HCT116 (cell line): Measurements from ENCODE around the gene MAP7. TPM values are rescaled to one million over a fixed set of nuclear protein-coding genes. Genes with fewer than 3 reads are reported as not detected.

Source experiments
- ATAC-seq: fragments of 200-7000 bp; cut with Tn5 transposase; 2 replicates; pipeline ENCODE4 v1.9.1; 2020; ENCODE audit warnings: mild to moderate bottlenecking, moderate library complexity
- BruUV-seq: library from RNA; stranded (reverse); fragments of 400-500 nt; replicated peaks from 2 replicates; lab custom pipeline; 2021; lab: Mats Ljungman, UMichigan
- CTCF ChIA-PET: fragments of 300-600 bp; sonication (Branson Sonifier 250); formaldehyde crosslinking; loops from one replicate; lab custom pipeline; 2021; ENCODE audit warnings: antibody characterized with exemption; lab: Charles Lee
- POLR2A ChIA-PET: fragments of 300-600, 350-600 bp; sonication (Branson Sonifier 250); formaldehyde crosslinking; loops from one replicate; lab custom pipeline; 2021; ENCODE audit warnings: antibody characterized with exemption; lab: Charles Lee
- RAD21 ChIA-PET, 2 experiments: fragments of 300-600 bp; sonication (Branson Sonifier 250); formaldehyde crosslinking; loops; one replicate each; lab custom pipeline; 2023; ENCODE audit warnings: low total read pairs in 2 of 2; ENCODE audit not compliant: uncharacterized antibody in 2 of 2, unreplicated experiment in 2 of 2, low non-redundant PET in 1 of 2; lab: Charles Lee
- DNase-seq: peaks from one replicate; pipeline ENCODE4 v3.0.0-alpha.2; 2010; ENCODE audit warnings: low read depth, low spot score
- H2AFZ ChIP-seq: fragments of 200-600 bp; shearing (Covaris generic), sonication (generic); 2 replicates; pipeline ENCODE4 v1.6.1; 2017; ENCODE audit warnings: low read depth, mixed run types, mixed read lengths, antibody characterized with exemption, low read length; ENCODE audit not compliant: poor library complexity, severe bottlenecking
- H3K27ac ChIP-seq: 2 replicates; pipeline ENCODE4 v1.5.1; 2012; ENCODE audit warnings: low read depth, low read length
- H3K27me3 ChIP-seq: fragments of 200-600 bp; sonication (generic); 2 replicates; pipeline ENCODE4 v1.6.1; 2016; ENCODE audit warnings: mixed run types, low read length, mixed read lengths; ENCODE audit not compliant: insufficient read depth
- H3K36me3 ChIP-seq, 2 experiments: fragments of 200-500 bp in 1 of 2; fragments of 200-600 bp in 1 of 2; sonication (Bioruptor generic) in 1 of 2; sonication (generic) in 1 of 2; 2 replicates each; pipeline versions ENCODE4 v1.5.1 to v1.6.1; 2014 to 2016; ENCODE audit warnings: low read length in 2 of 2, inconsistent platforms in 1 of 2, mixed read lengths in 1 of 2, mixed run types in 1 of 2; ENCODE audit not compliant: insufficient read depth in 2 of 2, control insufficient read depth in 1 of 2
- H3K4me1 ChIP-seq, 2 experiments: fragments of 200-600 bp in 1 of 2; sonication (generic) in 1 of 2; 2 replicates each; pipeline versions ENCODE4 v1.5.1 to v1.6.1; 2012 to 2017; ENCODE audit warnings: low read length in 2 of 2, inconsistent platforms in 1 of 2, mild to moderate bottlenecking in 1 of 2, mixed read lengths in 1 of 2, mixed run types in 1 of 2, moderate library complexity in 1 of 2; ENCODE audit not compliant: insufficient read depth in 2 of 2, control insufficient read depth in 1 of 2
- H3K4me2 ChIP-seq: fragments of 200-600 bp; sonication (generic); 2 replicates; pipeline ENCODE4 v1.6.1; 2017; ENCODE audit warnings: mixed run types, low read length, mixed read lengths
- H3K4me3 ChIP-seq, 2 experiments: fragments of 200-600 bp in 1 of 2; sonication (generic) in 1 of 2; replicated peaks in 1 of 2; 2 replicates each; pipeline ENCODE4 v1.5.1; 2011 to 2016; ENCODE audit warnings: low read length in 2 of 2, control low read depth in 1 of 2, low read depth in 1 of 2, mild to moderate bottlenecking in 1 of 2, mixed read lengths in 1 of 2, mixed run types in 1 of 2
- H3K79me2 ChIP-seq: fragments of 200-600 bp; sonication (generic); 2 replicates; pipeline ENCODE4 v1.6.1; 2017; ENCODE audit warnings: mild to moderate bottlenecking, mixed run types, low read length, moderate library complexity, mixed read lengths; ENCODE audit not compliant: insufficient read depth
- H3K9ac ChIP-seq: fragments of 200-600 bp; sonication (generic); 2 replicates; pipeline ENCODE4 v1.6.1; 2016; ENCODE audit warnings: low read length, mixed read lengths
- H3K9me2 ChIP-seq: fragments of 200-600 bp; sonication (generic), shearing (Covaris generic); 2 replicates; pipeline ENCODE4 v1.6.1; 2017; ENCODE audit warnings: mixed run types, mild to moderate bottlenecking, moderate library complexity; ENCODE audit not compliant: insufficient read depth
- H3K9me3 ChIP-seq, 2 experiments: fragments of 200-500 bp in 1 of 2; fragments of 200-600 bp in 1 of 2; sonication (Bioruptor generic) in 1 of 2; sonication (generic) in 1 of 2; 2 replicates each; pipeline ENCODE4 v1.6.1; 2014 to 2017; ENCODE audit warnings: low read length in 2 of 2, mixed read lengths in 2 of 2, inconsistent platforms in 1 of 2, low read depth in 1 of 2, mild to moderate bottlenecking in 1 of 2, mixed run types in 1 of 2, moderate library complexity in 1 of 2; ENCODE audit not compliant: control insufficient read depth in 1 of 2, insufficient read depth in 1 of 2
- H4K20me1 ChIP-seq: fragments of 200-600 bp; sonication (generic), shearing (Covaris generic); 2 replicates; pipeline ENCODE4 v1.6.1; 2017; ENCODE audit warnings: mixed run types, mild to moderate bottlenecking, moderate library complexity; ENCODE audit not compliant: insufficient read depth
- CBX3 ChIP-seq: IDR thresholded peaks from 2 replicates; pipeline ENCODE4 v1.6.1; 2012; ENCODE audit warnings: low read depth
- CTCF ChIP-seq, 3 experiments: fragments of 200-600 bp in 1 of 3; sonication (generic) in 1 of 3; IDR thresholded peaks in 2 of 3; conservative IDR thresholded peaks in 1 of 3; 2 replicates each; pipeline ENCODE4 v1.5.1; 2012 to 2017; ENCODE audit warnings: low read depth in 2 of 3, low read length in 2 of 3, antibody characterized with exemption in 1 of 3, borderline replicate concordance in 1 of 3, control low read depth in 1 of 3, mild to moderate bottlenecking in 1 of 3, mixed read lengths in 1 of 3, mixed run types in 1 of 3, moderate library complexity in 1 of 3; ENCODE audit not compliant: insufficient read depth in 1 of 3
- ELF1 ChIP-seq: IDR thresholded peaks from 2 replicates; pipeline ENCODE4 v1.6.1; 2012; ENCODE audit warnings: low read depth, borderline replicate concordance
- JUND ChIP-seq: IDR thresholded peaks from 2 replicates; pipeline ENCODE4 v1.6.1; 2012
- MAX ChIP-seq: IDR thresholded peaks from 2 replicates; pipeline ENCODE4 v1.6.1; 2012
- REST ChIP-seq: IDR thresholded peaks from 2 replicates; pipeline ENCODE4 v1.6.1; 2012; ENCODE audit warnings: low read depth
- SIN3A ChIP-seq: IDR thresholded peaks from 2 replicates; pipeline ENCODE4 v1.6.1; 2012; ENCODE audit warnings: low read depth
- SRF ChIP-seq: IDR thresholded peaks from 2 replicates; pipeline ENCODE4 v1.6.1; 2012; ENCODE audit warnings: low read depth
- ZNF274 ChIP-seq: fragments of 200-500 bp; sonication (Bioruptor generic); IDR thresholded peaks from 2 replicates; pipeline ENCODE4 v1.6.1; 2014; ENCODE audit warnings: mild to moderate bottlenecking, low read depth, low read length, inconsistent platforms
- intact Hi-C: fragments of 100-400 bp; cut with micrococcal nuclease; formaldehyde crosslinking; loops from 2 replicates; pipeline ENCODE4 v1.10.0; 2022
- total RNA-seq: library from RNA; stranded (reverse); gene quantifications from one replicate; pipeline ENCODE4 v1.2.1, GENCODE V29; 2021; ENCODE audit not compliant: unreplicated experiment

Gene MAP7
- total RNA-seq, 1 experiment from 2014 or later, result 35.5 TPM

- H3K9me2 ChIP-seq, result no peaks in the 10 kb centered on the region
- TF ChIP-seq REST (no peak), SRF (no peak), ELF1 (no peak), ZNF274 (no peak), CTCF (IDR thresholded peaks at IDR 0.05 in 2 of 3, conservative IDR thresholded peaks at IDR 0.05 in 1 of 3; ENCODE audit: borderline replicate concordance in 1 of 3, insufficient read depth in 1 of 3, low read depth in 2 of 3, low read length in 2 of 3) (no peak), SIN3A (no peak), JUND (no peak), MAX (no peak), CBX3 (no peak)
- no peaks in the 10 kb centered on the region for H3K27me3 ChIP-seq
- H3K4me2 ChIP-seq, result no peak overlapping the region
- ChIA-PET CTCF (no interaction called here), POLR2A (no interaction called here), RAD21 (no interaction called here)
- no peak overlapping the region for H3K4me3 ChIP-seq
- H4K20me1 ChIP-seq, result no peaks in the 10 kb centered on the region
- no peak for DNase-seq
- no peak overlapping the region for H2AFZ ChIP-seq
- H3K36me3 ChIP-seq, result no peaks in the 10 kb centered on the region
- no peak for ATAC-seq
- intact Hi-C loops, result no loop called here
- peaks cover 15% of the 10 kb centered on the region for H3K79me2 ChIP-seq
- no peak overlapping the region for H3K27ac ChIP-seq
- no peaks in the 10 kb centered on the region for H3K9me3 ChIP-seq
- no peak overlapping the region for H3K9ac ChIP-seq
- no TSS peak for BruUV-seq
- H3K4me1 ChIP-seq, result no peaks in the 10 kb centered on the region
Observed at GRCh38 chr6:136500414-136500813, 49.8 kb downstream of the MAP7 start.
